SK-N-SH (cell line): ENCODE measurements around the gene IDH2.

Source experiments
- MAX ChIP-seq: IDR thresholded peaks from 2 replicates; pipeline ENCODE4 v1.4.0; 2012; ENCODE audit warnings: low read depth
- PBX3 ChIP-seq: IDR thresholded peaks from 2 replicates; pipeline ENCODE4; 2012
- RAD21 ChIP-seq: IDR thresholded peaks from 2 replicates; pipeline ENCODE4 v1.6.1; 2012; ENCODE audit warnings: mild to moderate bottlenecking, low read length
- RCOR1 ChIP-seq: fragments of 150-350 bp; IDR thresholded peaks from 2 replicates; pipeline ENCODE4 v1.6.1; 2017; ENCODE audit warnings: antibody characterized with exemption, low read length
- TF ChIP-seq, protein P1 (sequence below): fragments of 200-600 bp; sonication (generic); IDR thresholded peaks from 2 replicates; pipeline ENCODE4 v1.6.1; 2017; ENCODE audit warnings: antibody characterized with exemption, mild to moderate bottlenecking, moderate library complexity

GRCh38 chr15:90058308-90058707, 44.0 kb downstream of the IDH2 start:
- TF ChIP-seq, protein P1, sequence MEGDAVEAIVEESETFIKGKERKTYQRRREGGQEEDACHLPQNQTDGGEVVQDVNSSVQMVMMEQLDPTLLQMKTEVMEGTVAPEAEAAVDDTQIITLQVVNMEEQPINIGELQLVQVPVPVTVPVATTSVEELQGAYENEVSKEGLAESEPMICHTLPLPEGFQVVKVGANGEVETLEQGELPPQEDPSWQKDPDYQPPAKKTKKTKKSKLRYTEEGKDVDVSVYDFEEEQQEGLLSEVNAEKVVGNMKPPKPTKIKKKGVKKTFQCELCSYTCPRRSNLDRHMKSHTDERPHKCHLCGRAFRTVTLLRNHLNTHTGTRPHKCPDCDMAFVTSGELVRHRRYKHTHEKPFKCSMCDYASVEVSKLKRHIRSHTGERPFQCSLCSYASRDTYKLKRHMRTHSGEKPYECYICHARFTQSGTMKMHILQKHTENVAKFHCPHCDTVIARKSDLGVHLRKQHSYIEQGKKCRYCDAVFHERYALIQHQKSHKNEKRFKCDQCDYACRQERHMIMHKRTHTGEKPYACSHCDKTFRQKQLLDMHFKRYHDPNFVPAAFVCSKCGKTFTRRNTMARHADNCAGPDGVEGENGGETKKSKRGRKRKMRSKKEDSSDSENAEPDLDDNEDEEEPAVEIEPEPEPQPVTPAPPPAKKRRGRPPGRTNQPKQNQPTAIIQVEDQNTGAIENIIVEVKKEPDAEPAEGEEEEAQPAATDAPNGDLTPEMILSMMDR: no peak
- no peak for TF ChIP-seq RCOR1
- no peak for TF ChIP-seq RAD21
- TF ChIP-seq MAX: no peak
- TF ChIP-seq PBX3: no peak
